ENCODE results near the gene TRABD.

The TRABD gene

DNA sequence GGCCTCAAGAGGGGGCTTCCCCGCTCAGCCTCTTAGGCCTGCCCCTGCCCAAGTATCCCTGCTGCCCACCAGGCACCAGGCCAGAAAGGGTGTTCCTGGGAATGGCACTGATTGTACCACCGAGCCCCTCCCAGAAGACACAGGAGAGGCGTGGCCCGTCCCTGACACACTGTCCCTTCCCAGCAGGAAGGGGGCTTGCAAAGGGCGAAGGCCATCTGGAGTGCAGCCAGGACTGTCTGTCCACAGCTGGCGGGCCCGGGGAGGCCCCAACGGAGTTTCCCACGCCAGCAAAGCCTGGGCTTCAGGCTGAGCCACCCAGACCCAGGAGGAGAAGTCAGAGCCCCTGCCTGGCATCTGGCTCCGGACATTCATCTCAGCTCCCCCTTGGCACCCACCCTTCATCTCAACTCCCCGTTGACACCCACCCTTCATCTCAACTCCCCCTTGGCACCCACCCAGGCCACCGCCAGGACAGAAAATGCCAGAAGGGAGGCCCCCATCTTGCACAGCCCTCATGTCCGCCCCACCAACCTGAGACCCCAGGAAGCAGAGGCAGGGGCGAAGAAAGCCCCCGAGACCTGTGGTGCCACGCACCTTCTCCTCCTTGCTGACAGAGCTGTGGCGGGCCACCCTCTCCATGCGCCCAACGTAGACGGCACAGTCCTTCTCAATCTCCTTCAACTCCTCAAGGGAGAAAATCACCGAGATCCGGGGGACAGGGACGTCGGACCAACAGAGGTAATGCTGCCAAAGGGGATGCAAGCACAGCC lies 39.7 kb downstream of the TRABD start:
- TF ChIP-seq, protein P1, sequence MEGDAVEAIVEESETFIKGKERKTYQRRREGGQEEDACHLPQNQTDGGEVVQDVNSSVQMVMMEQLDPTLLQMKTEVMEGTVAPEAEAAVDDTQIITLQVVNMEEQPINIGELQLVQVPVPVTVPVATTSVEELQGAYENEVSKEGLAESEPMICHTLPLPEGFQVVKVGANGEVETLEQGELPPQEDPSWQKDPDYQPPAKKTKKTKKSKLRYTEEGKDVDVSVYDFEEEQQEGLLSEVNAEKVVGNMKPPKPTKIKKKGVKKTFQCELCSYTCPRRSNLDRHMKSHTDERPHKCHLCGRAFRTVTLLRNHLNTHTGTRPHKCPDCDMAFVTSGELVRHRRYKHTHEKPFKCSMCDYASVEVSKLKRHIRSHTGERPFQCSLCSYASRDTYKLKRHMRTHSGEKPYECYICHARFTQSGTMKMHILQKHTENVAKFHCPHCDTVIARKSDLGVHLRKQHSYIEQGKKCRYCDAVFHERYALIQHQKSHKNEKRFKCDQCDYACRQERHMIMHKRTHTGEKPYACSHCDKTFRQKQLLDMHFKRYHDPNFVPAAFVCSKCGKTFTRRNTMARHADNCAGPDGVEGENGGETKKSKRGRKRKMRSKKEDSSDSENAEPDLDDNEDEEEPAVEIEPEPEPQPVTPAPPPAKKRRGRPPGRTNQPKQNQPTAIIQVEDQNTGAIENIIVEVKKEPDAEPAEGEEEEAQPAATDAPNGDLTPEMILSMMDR (IDR thresholded peaks at IDR 0.05; ENCODE audit: extremely low read depth, insufficient read depth, missing control alignments): no peak
- in situ Hi-C loops (cut with MboI; ENCODE audit: low pct_unique_long_range_greater_than_20kb, low sequenced_read_pairs, unreplicated experiment): no loop called here
- DNase-seq (ENCODE audit: low spot score): no peak

DNA sequence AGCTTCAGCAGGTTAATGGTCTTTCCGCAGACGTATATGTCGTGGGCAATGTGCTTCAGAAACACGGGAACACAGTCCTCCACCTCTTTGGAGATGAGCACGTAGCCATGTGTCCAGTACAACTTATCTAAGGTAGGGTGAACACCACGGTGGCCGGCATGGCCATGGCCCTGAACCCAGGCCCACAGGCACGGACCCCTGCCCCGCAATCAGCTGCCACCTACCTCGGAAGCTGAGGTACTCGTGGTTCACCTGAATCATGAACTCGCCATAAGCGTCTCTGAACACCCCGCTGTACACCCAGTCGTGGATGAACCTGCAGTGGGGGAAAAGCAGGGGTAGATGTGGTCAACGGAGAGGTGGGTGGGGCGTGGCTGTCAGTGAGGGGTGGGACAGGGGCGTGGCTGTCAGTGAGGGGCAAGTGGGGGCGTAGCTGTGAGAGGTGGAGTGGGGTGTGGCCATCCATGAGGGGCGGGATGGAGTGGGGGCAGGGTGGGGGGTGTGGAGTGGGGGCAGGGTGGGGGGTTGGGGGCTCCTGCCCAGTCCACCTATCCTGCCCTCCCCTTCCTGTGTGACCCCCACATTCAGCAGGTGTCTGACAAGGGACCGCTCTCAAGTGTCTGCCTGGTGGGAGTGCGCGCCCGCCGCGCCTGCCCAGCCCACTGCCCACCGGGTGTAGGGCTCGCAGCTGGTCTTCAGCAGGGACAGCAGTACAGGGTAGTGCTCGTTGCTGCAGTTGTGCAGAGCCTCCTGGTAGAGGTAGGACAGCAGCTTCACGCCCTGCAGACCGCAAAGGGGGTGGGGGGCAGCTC lies 40.6 kb downstream of the TRABD start:
- no peak for DNase-seq (ENCODE audit: low spot score)
- in situ Hi-C loops (cut with MboI; ENCODE audit: low pct_unique_long_range_greater_than_20kb, low sequenced_read_pairs, unreplicated experiment): no loop called here
- TF ChIP-seq, protein P1 (IDR thresholded peaks at IDR 0.05; ENCODE audit: extremely low read depth, insufficient read depth, missing control alignments): no peak

DNA sequence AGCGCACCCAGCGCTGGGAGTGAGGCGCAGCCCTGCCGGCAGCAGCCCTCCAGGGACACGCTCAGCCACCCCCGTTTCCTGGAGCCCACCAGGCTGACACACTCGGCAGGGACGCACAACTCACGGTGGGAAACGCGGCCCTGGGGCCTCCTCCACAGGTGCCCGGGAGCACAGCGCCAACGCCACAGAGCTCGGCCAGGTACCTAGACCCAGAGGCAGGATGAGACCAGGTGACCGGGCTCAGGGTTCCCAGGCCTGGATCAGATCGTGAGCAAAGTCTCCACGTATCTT lies 41.1 kb downstream of the TRABD start:
- in situ Hi-C loops (cut with MboI; ENCODE audit: low pct_unique_long_range_greater_than_20kb, low sequenced_read_pairs, unreplicated experiment): no loop called here
- DNase-seq (ENCODE audit: low spot score): no peak
- TF ChIP-seq, protein P1 (IDR thresholded peaks at IDR 0.05; ENCODE audit: extremely low read depth, insufficient read depth, missing control alignments): no peak

DNA sequence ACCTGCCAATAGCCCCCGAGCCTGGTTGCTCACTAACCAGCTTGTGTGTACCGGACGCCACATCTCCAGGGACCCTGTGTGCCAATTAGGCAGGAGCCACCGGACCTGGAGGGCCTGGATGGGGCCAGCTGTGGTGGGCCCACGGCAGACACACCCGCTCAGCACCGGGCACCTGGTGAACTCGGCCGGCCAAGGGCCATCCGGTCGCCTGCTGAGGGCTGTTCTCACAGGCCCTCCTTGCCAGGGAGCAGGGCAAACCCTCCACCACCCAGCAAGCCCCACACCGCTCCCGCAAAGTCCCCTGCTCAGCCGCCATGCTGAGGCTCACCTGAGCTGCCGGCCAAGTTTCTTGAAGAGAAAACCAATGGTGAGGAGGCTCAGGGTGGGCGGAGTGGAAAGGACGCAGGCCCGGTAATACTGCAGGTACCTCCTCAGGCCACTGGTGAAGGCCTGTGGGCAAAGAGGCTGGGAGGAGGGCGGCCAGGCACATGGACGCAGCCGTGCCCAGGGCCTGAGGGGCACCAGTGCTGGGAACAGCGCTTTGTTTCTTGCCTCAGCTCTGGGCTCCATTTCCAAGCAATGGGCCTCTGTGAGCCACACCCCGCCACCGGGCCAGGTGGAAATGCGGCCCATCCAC lies 42.0 kb downstream of the TRABD start:
- DNase-seq (ENCODE audit: low spot score): no peak
- TF ChIP-seq, protein P1 (IDR thresholded peaks at IDR 0.05; ENCODE audit: extremely low read depth, insufficient read depth, missing control alignments): no peak
- in situ Hi-C loops (cut with MboI; ENCODE audit: low pct_unique_long_range_greater_than_20kb, low sequenced_read_pairs, unreplicated experiment): no loop called here

DNA sequence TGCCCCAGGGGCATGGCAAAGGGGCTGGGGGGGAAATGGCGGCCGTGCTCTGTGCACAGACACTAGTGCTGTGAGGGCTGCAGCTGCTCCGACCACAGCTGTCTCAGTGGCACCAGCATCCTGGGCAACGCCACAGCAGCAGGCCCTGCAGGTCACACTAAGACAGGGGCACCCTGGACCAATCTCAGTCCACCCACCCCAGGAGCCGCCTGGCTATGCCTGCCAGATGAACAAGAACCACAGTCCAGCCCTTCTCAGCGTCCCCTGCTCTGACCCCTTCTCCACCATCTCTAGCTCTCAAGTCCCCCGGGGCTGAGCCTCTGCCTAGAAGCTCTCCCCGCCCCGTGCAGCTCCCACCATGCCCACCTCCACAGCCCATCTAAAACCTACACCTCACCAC lies 42.7 kb downstream of the TRABD start:
- TF ChIP-seq, protein P1 (IDR thresholded peaks at IDR 0.05; ENCODE audit: extremely low read depth, insufficient read depth, missing control alignments): no peak
- no peak for DNase-seq (ENCODE audit: low spot score)
- in situ Hi-C loops (cut with MboI; ENCODE audit: low pct_unique_long_range_greater_than_20kb, low sequenced_read_pairs, unreplicated experiment): no loop called here

DNA sequence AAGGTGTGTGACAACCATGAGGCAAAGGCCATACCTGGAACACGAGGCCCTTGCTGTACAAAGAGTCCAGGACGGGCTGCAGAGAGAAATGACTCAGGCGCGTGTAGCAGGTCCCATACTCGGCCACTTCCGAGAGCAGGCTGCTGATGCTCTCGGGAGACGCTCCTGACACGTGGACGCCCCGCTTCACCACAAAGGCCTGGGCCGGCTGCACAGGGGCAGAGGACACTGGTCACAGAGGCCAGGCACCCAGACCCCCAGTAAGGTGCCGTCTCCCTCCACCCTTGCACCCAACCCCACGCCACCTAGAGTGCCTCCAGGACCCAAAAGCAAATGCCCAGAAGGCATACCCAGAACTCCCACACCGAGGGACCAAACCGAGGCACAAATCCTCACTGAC lies 43.7 kb downstream of the TRABD start:
- in situ Hi-C loops (cut with MboI; ENCODE audit: low pct_unique_long_range_greater_than_20kb, low sequenced_read_pairs, unreplicated experiment): no loop called here
- no peak for DNase-seq (ENCODE audit: low spot score)
- TF ChIP-seq, protein P1 (IDR thresholded peaks at IDR 0.05; ENCODE audit: extremely low read depth, insufficient read depth, missing control alignments): no peak
